Endothelial cell of umbilical vein (primary cell): ENCODE measurements around the gene TKTL1. TPM values are rescaled to one million over a fixed set of nuclear protein-coding genes. Genes with fewer than 3 reads are reported as not detected.
A peak's percentile ranks its signal among the peaks of the same experiment; 100 is the strongest.

Experiments
- BruUV-seq: library from RNA; stranded (reverse); fragments of 400-500 nt; replicated peaks from 2 replicates; lab custom pipeline; 2021; lab: Mats Ljungman, UMichigan
- CTCF ChIA-PET: fragments of 300-600, 350-600 bp; sonication (Branson Sonifier 250); formaldehyde crosslinking; loops from one replicate; lab custom pipeline; 2021; ENCODE audit warnings: antibody characterized with exemption, inconsistent platforms; lab: Charles Lee
- POLR2A ChIA-PET: fragments of 300-600, 350-600 bp; sonication (Branson Sonifier 250); formaldehyde crosslinking; loops from one replicate; lab custom pipeline; 2021; ENCODE audit warnings: antibody characterized with exemption, inconsistent platforms; lab: Charles Lee
- DNase-seq: peaks from one replicate; pipeline ENCODE4 v3.0.0-alpha.2; 2011; ENCODE audit warnings: low read depth, low spot score
- FAIRE-seq: peaks from 2 replicates; lab custom pipeline; 2011; peaks lifted over from hg19 to GRCh38; lab: Jason Lieb, UNC
- H2AFZ ChIP-seq: 2 replicates; pipeline ENCODE4 v1.6.0; 2012; ENCODE audit warnings: low read depth, low read length, control low read depth, inconsistent platforms
- H3K27ac ChIP-seq: 2 replicates; pipeline ENCODE4 v1.5.1; 2011; ENCODE audit warnings: low read depth, mild to moderate bottlenecking, control low read depth, low read length, moderate library complexity; ENCODE audit not compliant: insufficient read depth
- H3K27me3 ChIP-seq, 2 experiments: 2 replicates each; pipeline versions ENCODE4 v1.6.0 to v1.6.1; 2011; ENCODE audit warnings: low read length in 2 of 2, mixed read lengths in 1 of 2; ENCODE audit not compliant: control insufficient read depth in 2 of 2, insufficient read depth in 2 of 2
- H3K36me3 ChIP-seq, 2 experiments: 2 replicates in 1 of 2; 3 replicates in 1 of 2; pipeline ENCODE4 v1.5.1; 2011; ENCODE audit warnings: low read length in 2 of 2, mild to moderate bottlenecking in 1 of 2, moderate library complexity in 1 of 2; ENCODE audit not compliant: control insufficient read depth in 2 of 2, insufficient read depth in 2 of 2; ENCODE audit errors: extremely low read depth in 1 of 2
- H3K4me1 ChIP-seq: 3 replicates; pipeline ENCODE4 v1.5.1; 2011; ENCODE audit warnings: mild to moderate bottlenecking, low read length; ENCODE audit not compliant: control insufficient read depth, insufficient read depth; ENCODE audit errors: extremely low read depth
- H3K4me2 ChIP-seq: 2 replicates; pipeline ENCODE4 v1.6.1; 2011; ENCODE audit warnings: low read length, control low read depth, mixed read lengths; ENCODE audit not compliant: insufficient read depth
- H3K4me3 ChIP-seq, 3 experiments: fragments of 200-600 bp in 1 of 3; sonication (generic), shearing (Covaris generic) in 1 of 3; replicated peaks in 1 of 3; 2 replicates each; pipeline ENCODE4 v1.5.1; 2011 to 2016; ENCODE audit warnings: control low read depth in 3 of 3, low read length in 3 of 3, mild to moderate bottlenecking in 2 of 3, inconsistent platforms in 1 of 3, low read depth in 1 of 3, moderate library complexity in 1 of 3; ENCODE audit not compliant: insufficient read depth in 1 of 3
- H3K79me2 ChIP-seq: 2 replicates; pipeline ENCODE4 v1.6.0; 2012; ENCODE audit warnings: low read length, inconsistent platforms; ENCODE audit not compliant: control insufficient read depth, insufficient read depth
- H3K9ac ChIP-seq: replicated peaks from 2 replicates; pipeline ENCODE3; 2011; ENCODE audit warnings: low read length, control low read depth; ENCODE audit not compliant: insufficient read depth; ENCODE audit errors: extremely low read depth
- H3K9me1 ChIP-seq: replicated peaks from 3 replicates; pipeline ENCODE4 v1.6.0; 2011; ENCODE audit warnings: mild to moderate bottlenecking, low read length; ENCODE audit not compliant: control insufficient read depth, insufficient read depth; ENCODE audit errors: extremely low read depth
- H3K9me3 ChIP-seq: replicated peaks from 2 replicates; pipeline ENCODE4 v1.5.1; 2012; ENCODE audit warnings: low read length, inconsistent platforms; ENCODE audit not compliant: control insufficient read depth, insufficient read depth
- H4K20me1 ChIP-seq: replicated peaks from 2 replicates; pipeline ENCODE3; 2011; ENCODE audit warnings: mild to moderate bottlenecking, low read length; ENCODE audit not compliant: control insufficient read depth, insufficient read depth; ENCODE audit errors: extremely low read depth
- FOS ChIP-seq: IDR thresholded peaks from 2 replicates; pipeline ENCODE4 v1.6.1; 2011; ENCODE audit warnings: mild to moderate bottlenecking, low read length, moderate library complexity, borderline replicate concordance; ENCODE audit not compliant: insufficient read depth
- JUN ChIP-seq: IDR thresholded peaks from 2 replicates; pipeline ENCODE4 v1.6.1; 2011; ENCODE audit warnings: borderline replicate concordance, low read depth; ENCODE audit not compliant: insufficient read length, insufficient read depth
- MYC ChIP-seq: IDR thresholded peaks from one replicate; pipeline ENCODE4 v1.6.1; 2011; ENCODE audit warnings: mild to moderate bottlenecking, low read depth, low read length
- POLR2A ChIP-seq: IDR thresholded peaks from 2 replicates; pipeline ENCODE4 v1.6.1; 2012; ENCODE audit warnings: low read depth, mild to moderate bottlenecking, control low read depth, low read length
- POLR2AphosphoS5 ChIP-seq: IDR thresholded peaks from 2 replicates; pipeline ENCODE4 v1.6.1; 2012; ENCODE audit warnings: low read depth, mild to moderate bottlenecking, control low read depth, low read length, moderate library complexity; ENCODE audit not compliant: insufficient read depth
- dilution Hi-C: fragments of 300-500 bp; cut with MboI; formaldehyde crosslinking; loops from one replicate; pipeline ENCODE4 v1.15.0; 2019; ENCODE audit warnings: low sequenced_read_pairs; ENCODE audit not compliant: extremely low pct_ligation_motif_present
- intact Hi-C: fragments of 100-400 bp; cut with micrococcal nuclease; formaldehyde crosslinking; loops from one replicate; pipeline ENCODE4 v1.10.0; 2022
- polyA plus RNA-seq, 4 experiments: library from polyadenylated mRNA; depleted of rRNA in 3 of 4; stranded (reverse) in 3 of 4; unstranded in 1 of 4; fragments of >200 nt; gene quantifications; 2 replicates each; pipeline versions ENCODE4 v1.2.1 to v1.2.3, GENCODE V29; 2011 to 2012; ENCODE audit warnings: missing spikeins in 1 of 4
- total RNA-seq: library from RNA; stranded (reverse); gene quantifications from 2 replicates; pipeline ENCODE4 v1.2.3, GENCODE V29; 2021
- TF ChIP-seq, protein P1 (sequence below), 2 donors: IDR thresholded peaks; 1 replicate in 1 of 2; 2 replicates in 1 of 2; pipeline ENCODE4 v1.5.1; 2011; ENCODE audit warnings: low read length in 2 of 2, mild to moderate bottlenecking in 2 of 2, moderate library complexity in 2 of 2, control low read depth in 1 of 2, inconsistent platforms in 1 of 2, low read depth in 1 of 2; ENCODE audit not compliant: insufficient read depth in 1 of 2; ENCODE audit errors: extremely low read depth in 1 of 2

TKTL1 gene
- total and polyA plus RNA-seq, 2 donors (not counting 3 experiments of a cell fraction or from before 2014, with no cell fraction given): 0.03 TPM; not detected in 1

DNA sequence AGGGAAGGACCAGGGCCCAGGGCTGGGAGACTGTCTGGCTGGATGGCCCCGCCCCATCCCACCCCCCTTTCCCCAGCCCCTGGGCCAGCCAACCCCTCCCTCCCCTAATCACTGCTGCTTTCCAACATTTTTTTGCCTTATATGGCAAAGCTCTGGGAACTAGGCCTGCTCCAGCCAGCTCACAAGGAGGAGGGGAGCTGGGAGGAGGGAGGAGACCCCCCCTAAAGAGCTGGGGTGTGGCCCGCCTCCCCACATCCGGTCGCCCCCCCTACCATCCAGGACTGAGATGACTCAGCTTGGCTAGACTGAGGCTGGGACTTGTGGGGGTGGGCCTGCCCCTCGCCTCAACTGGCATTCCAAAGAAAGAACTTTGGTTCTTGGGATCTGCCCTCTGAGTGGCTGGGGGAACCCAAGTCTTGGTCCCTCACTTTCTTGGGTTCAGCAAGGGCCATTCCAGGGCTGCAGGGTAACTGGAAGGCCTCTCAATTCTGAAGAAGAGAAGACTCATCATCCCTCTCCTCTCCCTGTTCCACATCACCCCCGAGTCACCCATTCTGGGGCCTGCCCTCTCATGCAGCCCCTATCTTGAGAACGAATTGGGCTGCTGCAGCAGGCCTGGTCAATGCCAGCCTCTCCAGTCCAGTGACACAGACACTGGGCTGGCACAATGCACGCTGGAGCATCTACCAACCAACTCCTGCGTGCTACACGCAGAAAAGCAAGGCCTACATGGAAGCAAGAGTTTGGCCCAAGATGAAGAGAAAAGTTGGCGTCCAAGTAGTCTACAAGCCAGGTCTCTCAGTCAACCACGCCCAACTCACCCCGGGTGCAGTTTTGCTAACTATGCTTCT is 74.1 kb downstream of the TKTL1 start:
- Histone ChIP-seq H3K9me1 (no peaks in the 10 kb centered on the region), H3K4me3 (peak overlapping the region; percentile 82 to 99 (median 91)), H3K36me3 (peaks cover 13 to 25% of the 10 kb centered on the region in 2 experiments), H3K79me2 (peaks cover 64% of the 10 kb centered on the region), H3K27ac (peak overlapping the region; percentile 91), H3K9me3 (no peaks in the 10 kb centered on the region), H3K4me2 (peak overlapping the region; percentile 78), H2AFZ (no peak overlapping the region), H3K4me1 (peaks cover 27% of the 10 kb centered on the region), H3K9ac (peak overlapping the region; percentile 97), H3K27me3 (no peaks in the 10 kb centered on the region), H4K20me1 (no peaks in the 10 kb centered on the region)
- dilution Hi-C loops: no loop called here
- ChIA-PET CTCF (no interaction called here), POLR2A (interaction anchor here (0.6 to 1.4 kb wide), 3 partner anchors 9 to 441 kb away, joined by 3 to 4 read pairs (median 4); partner anchors contain the start of genes EMD and RPL10)
- BruUV-seq: TSS peak; percentile 98
- intact Hi-C loops: loop anchor here (1.0 to 5.0 kb wide), 2 partner anchors 9 to 38 kb away; partner anchors contain the start of gene DNASE1L1
- TF ChIP-seq FOS: peak; percentile 73
- TF ChIP-seq, protein P1, sequence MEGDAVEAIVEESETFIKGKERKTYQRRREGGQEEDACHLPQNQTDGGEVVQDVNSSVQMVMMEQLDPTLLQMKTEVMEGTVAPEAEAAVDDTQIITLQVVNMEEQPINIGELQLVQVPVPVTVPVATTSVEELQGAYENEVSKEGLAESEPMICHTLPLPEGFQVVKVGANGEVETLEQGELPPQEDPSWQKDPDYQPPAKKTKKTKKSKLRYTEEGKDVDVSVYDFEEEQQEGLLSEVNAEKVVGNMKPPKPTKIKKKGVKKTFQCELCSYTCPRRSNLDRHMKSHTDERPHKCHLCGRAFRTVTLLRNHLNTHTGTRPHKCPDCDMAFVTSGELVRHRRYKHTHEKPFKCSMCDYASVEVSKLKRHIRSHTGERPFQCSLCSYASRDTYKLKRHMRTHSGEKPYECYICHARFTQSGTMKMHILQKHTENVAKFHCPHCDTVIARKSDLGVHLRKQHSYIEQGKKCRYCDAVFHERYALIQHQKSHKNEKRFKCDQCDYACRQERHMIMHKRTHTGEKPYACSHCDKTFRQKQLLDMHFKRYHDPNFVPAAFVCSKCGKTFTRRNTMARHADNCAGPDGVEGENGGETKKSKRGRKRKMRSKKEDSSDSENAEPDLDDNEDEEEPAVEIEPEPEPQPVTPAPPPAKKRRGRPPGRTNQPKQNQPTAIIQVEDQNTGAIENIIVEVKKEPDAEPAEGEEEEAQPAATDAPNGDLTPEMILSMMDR (IDR thresholded peaks at IDR 0.05; ENCODE audit: extremely low read depth in 1 of 2, insufficient read depth in 1 of 2, low read depth in 1 of 2, low read length in 2 of 2): no peak
- peak; percentile 71 for TF ChIP-seq POLR2AphosphoS5
- peak; percentile 16 for TF ChIP-seq JUN
- no peak for TF ChIP-seq MYC
- peak; percentile 41 for TF ChIP-seq POLR2A
- FAIRE-seq (peak; percentile 96), DNase-seq (peak; percentile 92)
